Heart right ventricle (tissue), 16 donors: ENCODE data around the gene PACS1. TPM values are rescaled to one million over a fixed set of nuclear protein-coding genes. Genes with fewer than 3 reads are reported as not detected.

ENCODE experiments used
- ATAC-seq, 8 donors: fragments of 200-7000 bp; cut with Tn5 transposase; one replicate each; pipeline ENCODE4 v1.9.1; 2020; ENCODE audit warnings: mild to moderate bottlenecking in 8 of 8, moderate library complexity in 8 of 8, moderate number of reproducible peaks in 1 of 8
- DNase-seq, 2 donors: peaks; one replicate each; pipeline ENCODE4 v3.0.0-alpha.2; 2020
- H3K27ac ChIP-seq, 10 donors: fragments of 200-600 bp; sonication (generic) in 2 of 10; one replicate each; pipeline versions ENCODE4 v1.5.0 to v1.8.0; 2020 to 2022; ENCODE audit warnings: mild to moderate bottlenecking in 3 of 10
- H3K27me3 ChIP-seq, 7 donors: fragments of 200-600 bp; one replicate each; pipeline ENCODE4 v1.8.0; 2021 to 2022; ENCODE audit warnings: mild to moderate bottlenecking in 2 of 7
- H3K36me3 ChIP-seq, 9 donors: fragments of 200-600 bp; sonication (generic) in 1 of 9; one replicate each; pipeline versions ENCODE4 v1.5.0 to v1.8.0; 2020 to 2022; ENCODE audit warnings: mild to moderate bottlenecking in 2 of 9
- H3K4me1 ChIP-seq, 9 donors: fragments of 200-600 bp; sonication (generic) in 1 of 9; one replicate each; pipeline versions ENCODE4 v1.5.0 to v1.8.0; 2020 to 2022; ENCODE audit warnings: mild to moderate bottlenecking in 4 of 9
- H3K4me3 ChIP-seq, 10 donors: fragments of 200-600 bp; sonication (generic) in 2 of 10; one replicate each; pipeline versions ENCODE4 v1.5.0 to v1.8.0; 2020 to 2022; ENCODE audit warnings: mild to moderate bottlenecking in 7 of 10, moderate library complexity in 2 of 10
- H3K9me3 ChIP-seq, 11 donors: fragments of 200-600 bp in 10 of 11; sonication (generic) in 2 of 11; one replicate each; pipeline versions ENCODE4 v1.5.0 to v1.8.0; 2013 to 2022; ENCODE audit warnings: mild to moderate bottlenecking in 2 of 11, control low read depth in 1 of 11, moderate library complexity in 1 of 11
- CTCF ChIP-seq, 9 donors: fragments of 200-600 bp; sonication (generic) in 2 of 9; IDR thresholded peaks; one replicate each; pipeline versions ENCODE4 v1.5.0 to v1.8.0; 2021 to 2022; ENCODE audit warnings: antibody characterized with exemption in 9 of 9, mild to moderate bottlenecking in 5 of 9, moderate library complexity in 1 of 9
- WGBS, 2 donors: extraction: QIAGEN DNeasy Blood & Tissue Kit; methylation state at CpG; one replicate each; pipeline ENCODE4 v1.1.7; 2013; ENCODE audit warnings: inconsistent platforms in 1 of 2; 5-methylcytosine and 5-hydroxymethylcytosine counted together
- intact Hi-C, 10 donors: fragments of 100-400 bp; cut with DNase I; formaldehyde crosslinking; loops; one replicate each; pipeline versions ENCODE4 v1.11.1 to v1.14.2; 2022
- polyA plus RNA-seq, 2 donors: library from polyadenylated mRNA; stranded (reverse); fragments of 200-250 nt; gene quantifications; one replicate each; pipeline ENCODE4 v1.2.3, GENCODE V29; 2013
- total RNA-seq, 10 donors: library from RNA; stranded (reverse); fragmentation: NEBNext Ultra II Directional in 3 of 10; extraction: Animal tissue kit (Norgen Biotek cat#: 25700) in 3 of 10; gene quantifications; one replicate each; pipeline versions ENCODE4 v1.2.1 to v1.2.4, GENCODE V29; 2021 to 2023
- donor health status: Arrhythmogenic right ventricular cardiomyopathy.
- donor health status: ischemic (EF 13 %, LVEDD 7.1; RV severe dilation, severe dysfunction).
- donor health status: healthy with polysubstance abuse.
- donor health status: DM: no; HTN: yes; CAD: no.
- donor health status: DM: no; HTN: no; CAD: no.
- donor health status: ischemic (EF 25% LVEDD 6.9; RV normal size, moderate dysfunction).
- donor health status: ischemic (EF 25% LVEDD 5.7; RV mildly dilated, moderate dysfunction).
- donor health status: healthy.
- donor health status: DM: yes; HTN: yes; CAD: no.
- donor health status: Ischemic cardiomyopathy.
- donor health status: ischemic (EF 35%, LVEDD 5.7; RV mildly dilated, moderate dysfunction).
- donor health status: nonischemic (EF 11% LVEDD 7.7; RV severe dilation, severe dysfunction).
- donor health status: DM: yes; HTN: yes; CAD: no.
- donor health status: PGD.
- donor health status: ischemic (EF 29% LVEDD 5.4; RV normal size, mild dysfunction).
- donor health status: nonischemic (EF 23%, LVEDD 6.1; RV moderate dilation, normal function).

PACS1 gene
- total and polyA plus RNA-seq, 12 donors, result 24.1 to 121 (median 69.7) TPM

- Histone ChIP-seq H3K4me3 (peak within 1 kb of the TSS; percentile 77 to 100 (median 97)), H3K27me3 (peaks cover 0 to 25% (median 17%) of the 10 kb centered on the region in 7 donors), H3K36me3 (peaks cover 0 to 39% (median 22%) of the 10 kb centered on the region in 9 donors), H3K9me3 (no peaks in the 10 kb centered on the region), H3K4me1 (peaks cover 7 to 53% (median 31%) of the 10 kb centered on the region in 9 donors), H3K27ac (peak within 1 kb of the TSS; percentile 51 to 97 (median 92))
- DNase-seq, result peak; percentile 96 to 98
- 0% methylated on average over 84 of the region's 84 CpGs for WGBS, 2 donors
- intact Hi-C loops, result loop anchor here in 2 of 10 donors (2.0 kb wide), 2 partner anchors 17 to 49 kb away; partner anchors contain the start of genes BANF1 (in 1 of the 2) and EIF1AD (in 1 of the 2)
- ATAC-seq, result peak; percentile 96 to 99 (median 98)
- TF ChIP-seq CTCF (IDR thresholded peaks at IDR 0.05), result peak in 3 of 9 donors; percentile 10 to 17 (median 13)
These were observed 18.1 kb upstream of the PACS1 start, which contains the start of gene SF3B2 for GRCh38 chr11:66051766-66052663. Gene SF3B2 (plus strand): TSS chr11:66052364. CDS start chr11:66052385, 21 bp downstream.

GRCh38 chr11:66052664-66052982 lies 17.4 kb upstream of the PACS1 start:
- Histone ChIP-seq H3K27ac (peak overlapping the region in 9 of 10 donors; percentile 88 to 97 (median 93)), H3K27me3 (peaks cover 0 to 24% (median 16%) of the 10 kb centered on the region in 7 donors), H3K4me1 (peaks cover 7 to 47% (median 28%) of the 10 kb centered on the region in 9 donors), H3K4me3 (peak overlapping the region; percentile 77 to 100 (median 97)), H3K36me3 (peaks cover 0 to 45% (median 22%) of the 10 kb centered on the region in 9 donors), H3K9me3 (no peaks in the 10 kb centered on the region)
- TF ChIP-seq CTCF (IDR thresholded peaks at IDR 0.05), result no peak
- ATAC-seq, result no peak
- DNase-seq, result no peak
- intact Hi-C loops, result loop anchor here in 2 of 10 donors (2.0 kb wide), 2 partner anchors 16 to 50 kb away; partner anchors contain the start of genes BANF1 (in 1 of the 2) and EIF1AD (in 1 of the 2)
- 0 to 2% methylated on average over 17 of the region's 17 CpGs for WGBS, 2 donors

GRCh38 chr11:66055021-66055420 lies 15.1 kb upstream of the PACS1 start:
- no peak for ATAC-seq
- Histone ChIP-seq H3K27ac (no peak overlapping the region), H3K36me3 (peaks cover 0 to 69% (median 45%) of the 10 kb centered on the region in 9 donors), H3K9me3 (no peaks in the 10 kb centered on the region), H3K27me3 (no peaks in the 10 kb centered on the region), H3K4me1 (peaks cover 7 to 34% (median 23%) of the 10 kb centered on the region in 9 donors), H3K4me3 (no peak overlapping the region)
- no peak for TF ChIP-seq CTCF (IDR thresholded peaks at IDR 0.05)
- 94 to 96% methylated on average over 7 of the region's 7 CpGs for WGBS, 2 donors
- no peak for DNase-seq
- intact Hi-C loops, result no loop called here

GRCh38 chr11:66056501-66056900 lies 13.6 kb upstream of the PACS1 start:
- intact Hi-C loops, result no loop called here
- H3K36me3 ChIP-seq, result peaks cover 0 to 84% (median 59%) of the 10 kb centered on the region in 9 donors
- H3K9me3 ChIP-seq, result no peaks in the 10 kb centered on the region
- DNase-seq (no peak), ATAC-seq (no peak)
- H3K27ac ChIP-seq, result no peak overlapping the region
- no peak overlapping the region for H3K4me3 ChIP-seq
- 37 to 39% methylated on average over 7 of the region's 7 CpGs for WGBS, 2 donors
- no peak for TF ChIP-seq CTCF (IDR thresholded peaks at IDR 0.05)
- H3K27me3 ChIP-seq, result no peaks in the 10 kb centered on the region
- H3K4me1 ChIP-seq, result peaks cover 4 to 25% (median 17%) of the 10 kb centered on the region in 9 donors
